Left renal pelvis (tissue), 4 donors: ENCODE results near the gene DNAH11. TPM values are rescaled to one million over a fixed set of nuclear protein-coding genes. Genes with fewer than 3 reads are reported as not detected.

Source experiments
- DNase-seq, 4 donors: peaks; one replicate each; pipeline ENCODE4 v3.0.0-alpha.2; 2013; ENCODE audit warnings: low read depth in 4 of 4, low spot score in 3 of 4
- polyA plus RNA-seq, 4 donors: library from polyadenylated mRNA; unstranded; fragments of 120-200 nt; gene quantifications; one replicate each; pipeline ENCODE4 v1.2.1, GENCODE V29; 2013; ENCODE audit not compliant: insufficient read length in 4 of 4

Gene DNAH11
- polyA plus RNA-seq, 4 donors: 2.3 to 23.3 (median 3.2) TPM

GRCh38 chr7:21547501-21547900 is 4.7 kb downstream of the DNAH11 start:
- DNase-seq: no peak

GRCh38 chr7:21548491-21548890 is 5.7 kb downstream of the DNAH11 start:
- DNase-seq: no peak

GRCh38 chr7:21550076-21550475 is 7.2 kb downstream of the DNAH11 start:
- no peak for DNase-seq

GRCh38 chr7:21550821-21551531 is 8.1 kb downstream of the DNAH11 start:
- DNase-seq: no peak

- DNase-seq: no peak
Measured at GRCh38 chr7:21562385-21562784, 19.5 kb downstream of the DNAH11 start.

- no peak for DNase-seq
Measured at GRCh38 chr7:21565614-21566013, 22.8 kb downstream of the DNAH11 start.

- no peak for DNase-seq
Measured at GRCh38 chr7:21566094-21566493, 23.3 kb downstream of the DNAH11 start.

GRCh38 chr7:21568762-21569161 is 25.9 kb downstream of the DNAH11 start:
- no peak for DNase-seq

- no peak for DNase-seq
Measured at GRCh38 chr7:21572331-21573313, 29.8 kb downstream of the DNAH11 start.

GRCh38 chr7:21579341-21580072 is 36.7 kb downstream of the DNAH11 start:
- no peak for DNase-seq

- DNase-seq: no peak
Measured at GRCh38 chr7:21580073-21580521, 37.3 kb downstream of the DNAH11 start.

- DNase-seq: no peak
Measured at GRCh38 chr7:21585070-21585724, 42.4 kb downstream of the DNAH11 start.

- DNase-seq: no peak
Measured at GRCh38 chr7:21587139-21587784, 44.4 kb downstream of the DNAH11 start.

- no peak for DNase-seq
Measured at GRCh38 chr7:21596801-21597200, 54.0 kb downstream of the DNAH11 start.

GRCh38 chr7:21603462-21603861 is 60.6 kb downstream of the DNAH11 start:
- DNase-seq: no peak

- no peak for DNase-seq
Measured at GRCh38 chr7:21603972-21604749, 61.3 kb downstream of the DNAH11 start.

GRCh38 chr7:21605008-21605585 is 62.3 kb downstream of the DNAH11 start:
- no peak for DNase-seq

- DNase-seq: no peak
Measured at GRCh38 chr7:21608465-21608864, 65.6 kb downstream of the DNAH11 start.

GRCh38 chr7:21611129-21611528 is 68.3 kb downstream of the DNAH11 start:
- no peak for DNase-seq
